Measurements from ENCODE around the gene RBFOX2.

Gene RBFOX2

DNA sequence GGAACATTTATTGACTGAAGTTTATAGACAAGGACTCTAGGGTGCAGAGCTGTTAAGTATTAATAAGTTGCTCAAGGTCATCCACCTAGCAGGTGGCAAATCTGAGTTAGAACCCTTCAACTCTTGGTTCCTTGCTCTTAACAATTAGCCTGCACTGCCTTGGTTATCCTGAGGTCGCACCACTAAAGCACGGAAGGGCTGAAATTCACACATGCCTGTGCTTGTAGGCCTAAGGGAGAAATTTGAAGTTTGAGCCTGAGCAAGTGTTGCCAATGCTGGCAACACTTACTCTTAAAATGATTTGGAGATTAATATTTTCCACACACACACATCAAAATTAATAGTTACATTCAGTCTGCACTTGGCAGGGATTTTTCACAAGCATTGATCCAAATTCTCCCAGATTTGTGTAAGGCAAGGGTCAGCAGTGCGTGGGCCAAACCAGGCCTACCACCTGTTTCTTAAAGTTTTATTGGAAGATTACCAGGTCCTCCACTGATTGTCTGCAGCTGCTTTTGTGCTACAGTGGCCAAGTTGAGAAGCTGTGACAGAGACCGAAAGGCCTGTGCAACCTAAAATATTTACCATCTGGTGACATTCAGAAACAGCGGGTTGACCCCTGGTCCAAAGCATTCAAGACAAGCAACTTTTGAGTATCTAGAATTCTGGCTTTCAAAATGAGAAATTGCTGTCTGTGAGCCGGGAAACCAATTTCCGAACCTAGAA is 294.7 kb downstream of the RBFOX2 start:
- no peaks in the 10 kb centered on the region for H3K27me3 ChIP-seq (ENCODE audit: insufficient read depth, low read depth, severe bottlenecking)
- no peak for DNase-seq
- no peaks in the 10 kb centered on the region for H3K9me3 ChIP-seq (ENCODE audit: severe bottlenecking)
- no peak overlapping the region for H3K4me3 ChIP-seq (ENCODE audit: low read depth, low read length)
- TF ChIP-seq, protein P1, sequence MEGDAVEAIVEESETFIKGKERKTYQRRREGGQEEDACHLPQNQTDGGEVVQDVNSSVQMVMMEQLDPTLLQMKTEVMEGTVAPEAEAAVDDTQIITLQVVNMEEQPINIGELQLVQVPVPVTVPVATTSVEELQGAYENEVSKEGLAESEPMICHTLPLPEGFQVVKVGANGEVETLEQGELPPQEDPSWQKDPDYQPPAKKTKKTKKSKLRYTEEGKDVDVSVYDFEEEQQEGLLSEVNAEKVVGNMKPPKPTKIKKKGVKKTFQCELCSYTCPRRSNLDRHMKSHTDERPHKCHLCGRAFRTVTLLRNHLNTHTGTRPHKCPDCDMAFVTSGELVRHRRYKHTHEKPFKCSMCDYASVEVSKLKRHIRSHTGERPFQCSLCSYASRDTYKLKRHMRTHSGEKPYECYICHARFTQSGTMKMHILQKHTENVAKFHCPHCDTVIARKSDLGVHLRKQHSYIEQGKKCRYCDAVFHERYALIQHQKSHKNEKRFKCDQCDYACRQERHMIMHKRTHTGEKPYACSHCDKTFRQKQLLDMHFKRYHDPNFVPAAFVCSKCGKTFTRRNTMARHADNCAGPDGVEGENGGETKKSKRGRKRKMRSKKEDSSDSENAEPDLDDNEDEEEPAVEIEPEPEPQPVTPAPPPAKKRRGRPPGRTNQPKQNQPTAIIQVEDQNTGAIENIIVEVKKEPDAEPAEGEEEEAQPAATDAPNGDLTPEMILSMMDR (IDR thresholded peaks at IDR 0.05; ENCODE audit: low read depth, low read length) = no peak
- no peaks in the 10 kb centered on the region for H3K36me3 ChIP-seq
- H3K27ac ChIP-seq = no peak overlapping the region

DNA sequence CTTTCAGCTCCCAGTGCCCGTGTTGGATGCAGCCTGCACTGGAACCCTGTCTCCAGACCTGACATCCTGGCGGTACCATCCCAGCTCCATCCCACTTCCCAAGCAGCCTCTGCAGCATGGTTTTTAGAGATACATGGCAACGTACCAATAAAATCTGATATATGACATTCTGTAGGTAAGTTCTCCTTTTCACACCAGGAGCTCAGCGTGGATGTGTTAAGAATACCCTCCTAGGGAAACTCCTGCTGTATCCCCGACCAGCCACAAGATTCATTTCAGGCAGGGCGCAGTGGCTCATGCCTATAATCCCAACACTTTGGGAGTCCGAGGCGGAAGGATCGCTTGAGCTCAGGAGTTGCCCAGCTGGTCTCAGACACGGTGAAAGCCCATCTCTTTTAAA is 295.6 kb downstream of the RBFOX2 start:
- TF ChIP-seq, protein P1 (IDR thresholded peaks at IDR 0.05; ENCODE audit: low read depth, low read length) = no peak
- Histone ChIP-seq H3K9me3 (ENCODE audit: severe bottlenecking) (no peaks in the 10 kb centered on the region), H3K27me3 (ENCODE audit: insufficient read depth, low read depth, severe bottlenecking) (no peaks in the 10 kb centered on the region), H3K4me3 (ENCODE audit: low read depth, low read length) (no peak overlapping the region), H3K36me3 (no peaks in the 10 kb centered on the region), H3K27ac (no peak overlapping the region)
- no peak for DNase-seq

DNA sequence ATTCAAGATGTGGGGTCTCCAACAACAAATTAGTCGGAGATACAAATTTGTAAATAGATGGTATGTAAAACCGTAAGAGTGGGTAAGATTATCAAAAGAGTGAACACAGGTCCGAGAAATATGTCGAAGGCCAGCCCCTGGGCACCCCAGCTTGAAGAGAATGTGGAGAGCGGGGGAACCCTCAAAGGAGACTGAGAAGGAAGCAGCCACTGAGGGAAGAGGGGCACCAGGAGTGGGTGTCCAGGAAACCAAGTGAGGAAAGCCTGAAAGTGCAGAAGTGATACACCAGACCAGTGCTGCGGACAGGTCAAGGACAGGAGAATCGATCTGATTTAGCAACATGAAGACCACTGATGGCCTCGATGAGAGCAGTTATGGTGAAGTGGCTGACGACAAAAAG is 296.5 kb downstream of the RBFOX2 start:
- Histone ChIP-seq H3K4me3 (ENCODE audit: low read depth, low read length) (no peak overlapping the region), H3K27me3 (ENCODE audit: insufficient read depth, low read depth, severe bottlenecking) (no peaks in the 10 kb centered on the region), H3K27ac (no peak overlapping the region), H3K9me3 (ENCODE audit: severe bottlenecking) (no peaks in the 10 kb centered on the region), H3K36me3 (no peaks in the 10 kb centered on the region)
- no peak for DNase-seq
- TF ChIP-seq, protein P1 (IDR thresholded peaks at IDR 0.05; ENCODE audit: low read depth, low read length) = no peak

DNA sequence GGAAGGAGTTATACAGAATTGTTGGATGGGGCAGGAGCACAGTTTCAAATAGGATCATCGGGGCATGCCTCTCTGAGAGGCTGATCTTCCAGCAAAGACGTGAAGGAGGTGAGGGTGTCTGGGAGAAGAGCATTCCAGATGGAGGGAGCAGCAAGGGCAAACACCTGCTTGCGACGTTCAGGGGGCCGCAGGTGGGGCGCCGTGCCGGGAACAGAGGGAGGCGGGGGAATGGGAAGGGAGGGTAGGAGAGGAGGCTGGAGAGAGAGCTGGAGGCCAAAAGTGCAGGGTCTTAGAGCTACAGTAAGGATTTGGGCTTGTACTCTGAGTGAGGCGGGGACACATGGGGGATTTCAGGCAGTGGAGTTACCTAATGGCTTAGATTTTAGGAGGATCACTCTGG is 297.3 kb downstream of the RBFOX2 start:
- Histone ChIP-seq H3K4me3 (ENCODE audit: low read depth, low read length) (no peak overlapping the region), H3K36me3 (no peaks in the 10 kb centered on the region), H3K9me3 (ENCODE audit: severe bottlenecking) (no peaks in the 10 kb centered on the region), H3K27me3 (ENCODE audit: insufficient read depth, low read depth, severe bottlenecking) (no peaks in the 10 kb centered on the region), H3K27ac (no peak overlapping the region)
- TF ChIP-seq, protein P1 (IDR thresholded peaks at IDR 0.05; ENCODE audit: low read depth, low read length) = no peak
- DNase-seq = no peak

DNA sequence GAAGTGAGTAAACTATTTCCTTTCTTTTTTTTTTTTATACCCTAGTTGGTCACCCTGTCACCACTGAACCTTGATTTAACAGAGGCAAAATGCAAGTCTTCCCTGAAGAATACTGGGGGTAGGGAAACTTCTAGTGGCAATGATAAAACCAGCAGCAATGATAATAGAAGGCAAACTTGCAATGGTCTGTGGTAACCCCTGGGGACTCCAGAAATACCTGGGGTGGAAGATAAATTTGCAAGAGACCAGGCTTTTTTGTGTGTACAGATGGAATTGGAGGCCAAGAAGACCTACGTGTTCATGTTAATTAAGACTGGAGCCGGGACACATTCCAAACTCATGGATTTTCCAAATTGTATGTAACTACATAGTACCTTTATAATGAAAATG is 299.3 kb downstream of the RBFOX2 start:
- no peak overlapping the region for H3K27ac ChIP-seq
- no peaks in the 10 kb centered on the region for H3K27me3 ChIP-seq (ENCODE audit: insufficient read depth, low read depth, severe bottlenecking)
- no peaks in the 10 kb centered on the region for H3K9me3 ChIP-seq (ENCODE audit: severe bottlenecking)
- no peaks in the 10 kb centered on the region for H3K36me3 ChIP-seq
- DNase-seq = no peak
- TF ChIP-seq, protein P1 (IDR thresholded peaks at IDR 0.05; ENCODE audit: low read depth, low read length) = no peak
- no peak overlapping the region for H3K4me3 ChIP-seq (ENCODE audit: low read depth, low read length)
